Subcutaneous abdominal adipose tissue (tissue), 5 donors: ENCODE data around the gene PCDH1.
"Not testable (repeated sequence)": the region's sequence is repeated elsewhere in the genome, so short reads cannot be mapped to it uniquely, and the experiment has no call there.

ENCODE experiments used
- H3K27ac ChIP-seq: one replicate; pipeline ENCODE4 v1.7.0; 2013; ENCODE audit warnings: low read depth, mild to moderate bottlenecking, inconsistent platforms, low read length, moderate library complexity
- H3K27me3 ChIP-seq, 5 donors: one replicate each; pipeline ENCODE4 v1.7.0; 2013; ENCODE audit warnings: low read length in 5 of 5, inconsistent platforms in 1 of 5; ENCODE audit not compliant: control insufficient read depth in 5 of 5, insufficient read depth in 4 of 5
- H3K36me3 ChIP-seq, 5 donors: one replicate each; pipeline ENCODE4 v1.7.0; 2013; ENCODE audit warnings: low read length in 5 of 5; ENCODE audit not compliant: control insufficient read depth in 5 of 5, insufficient read depth in 5 of 5
- H3K4me1 ChIP-seq, 5 donors: one replicate each; pipeline ENCODE4 v1.7.0; 2013; ENCODE audit warnings: low read length in 5 of 5, mild to moderate bottlenecking in 3 of 5, moderate library complexity in 1 of 5; ENCODE audit not compliant: control insufficient read depth in 5 of 5, insufficient read depth in 5 of 5
- H3K4me3 ChIP-seq, 5 donors: one replicate each; pipeline ENCODE4 v1.7.0; 2013; ENCODE audit warnings: low read length in 5 of 5, low read depth in 1 of 5
- H3K9ac ChIP-seq, 5 donors: one replicate each; pipeline ENCODE4 v1.7.0; 2013; ENCODE audit warnings: low read length in 5 of 5, mild to moderate bottlenecking in 4 of 5, moderate library complexity in 3 of 5
- H3K9me3 ChIP-seq, 5 donors: one replicate each; pipeline ENCODE4 v1.7.0; 2013; ENCODE audit warnings: low read length in 5 of 5; ENCODE audit not compliant: control insufficient read depth in 5 of 5
- donor health status: healthy.
- donor health status: healthy.
- donor health status: healthy.
- donor health status: healthy.
- donor health status: healthy.

The PCDH1 gene

DNA sequence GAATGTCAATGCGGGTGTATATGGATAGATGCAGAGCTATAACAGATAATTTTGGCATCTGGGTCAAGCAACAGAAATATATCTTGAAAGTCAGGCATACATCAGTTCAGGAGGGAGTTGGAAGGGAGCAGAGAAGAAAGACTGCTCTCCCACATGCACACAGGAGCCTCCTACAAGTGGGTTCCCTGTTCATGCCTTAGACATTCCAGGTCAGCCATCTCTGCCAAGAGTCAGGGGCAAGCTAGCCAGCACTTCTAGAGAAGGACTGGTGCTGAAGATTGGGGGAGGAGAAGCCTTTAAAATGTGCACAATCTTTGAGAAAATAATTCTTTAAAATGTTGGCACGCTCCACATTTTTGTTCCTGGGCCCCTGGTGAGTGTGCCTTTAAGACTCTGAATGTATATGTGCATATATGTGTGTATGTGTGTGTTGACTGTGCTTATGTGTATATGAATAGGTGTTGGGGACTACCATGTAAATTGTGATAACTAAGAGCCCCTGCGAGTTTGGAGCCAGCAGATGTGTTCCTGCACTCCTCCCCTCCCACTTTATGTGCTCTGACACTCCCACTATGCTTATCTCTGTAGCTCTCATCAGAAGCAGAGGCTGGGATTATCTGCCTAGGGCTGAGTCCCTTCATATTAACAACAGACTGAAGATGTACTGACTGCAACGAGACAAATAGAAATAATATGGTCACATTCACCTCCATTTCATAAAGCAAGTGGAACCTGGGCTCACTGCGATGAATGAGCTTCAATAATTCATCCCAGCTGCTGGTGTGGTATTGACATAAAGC is 24.0 kb upstream of the PCDH1 start:
- Histone ChIP-seq H3K9ac (no peak overlapping the region), H3K4me3 (no peak overlapping the region), H3K27ac (no peak overlapping the region), H3K27me3 (peaks cover 0 to 2% (median 0%) of the 10 kb centered on the region in 5 donors), H3K4me1 (no peaks in the 10 kb centered on the region), H3K36me3 (no peaks in the 10 kb centered on the region), H3K9me3 (peaks cover 0 to 2% (median 0%) of the 10 kb centered on the region in 5 donors)

- no peaks in the 10 kb centered on the region for H3K4me1 ChIP-seq
- no peak overlapping the region for H3K27ac ChIP-seq
- no peaks in the 10 kb centered on the region for H3K36me3 ChIP-seq
- H3K4me3 ChIP-seq: no peak overlapping the region
- no peaks in the 10 kb centered on the region for H3K9me3 ChIP-seq
- H3K9ac ChIP-seq: no peak overlapping the region
- H3K27me3 ChIP-seq: no peaks in the 10 kb centered on the region
Observed at GRCh38 chr5:141898448-141899049, 20.3 kb upstream of the PCDH1 start.

- Histone ChIP-seq H3K9ac (no peak overlapping the region), H3K9me3 (no peaks in the 10 kb centered on the region), H3K36me3 (no peaks in the 10 kb centered on the region), H3K27me3 (no peaks in the 10 kb centered on the region), H3K4me1 (no peaks in the 10 kb centered on the region), H3K27ac (no peak overlapping the region), H3K4me3 (no peak overlapping the region)
Observed at GRCh38 chr5:141897425-141897824, 19.2 kb upstream of the PCDH1 start.

GRCh38 chr5:141890429-141890828 is 12.2 kb upstream of the PCDH1 start:
- not testable (repeated sequence) for H3K27ac ChIP-seq, H3K9me3 ChIP-seq, H3K4me3 ChIP-seq, H3K27me3 ChIP-seq, H3K9ac ChIP-seq, H3K36me3 ChIP-seq, H3K4me1 ChIP-seq

GRCh38 chr5:141889282-141889871 is 11.2 kb upstream of the PCDH1 start:
- Histone ChIP-seq H3K27ac (no peak overlapping the region), H3K9ac (no peak overlapping the region), H3K36me3 (no peaks in the 10 kb centered on the region), H3K4me3 (no peak overlapping the region), H3K4me1 (peaks cover 0 to 3% (median 0%) of the 10 kb centered on the region in 5 donors), H3K9me3 (no peaks in the 10 kb centered on the region), H3K27me3 (peaks cover 0 to 8% (median 5%) of the 10 kb centered on the region in 5 donors)

GRCh38 chr5:141883892-141884318 is 5.7 kb upstream of the PCDH1 start:
- Histone ChIP-seq H3K4me1 (peaks cover 4 to 36% (median 7%) of the 10 kb centered on the region in 5 donors), H3K27me3 (peaks cover 19 to 41% (median 37%) of the 10 kb centered on the region in 5 donors), H3K9me3 (no peaks in the 10 kb centered on the region), H3K27ac (no peak overlapping the region), H3K9ac (no peak overlapping the region), H3K36me3 (no peaks in the 10 kb centered on the region), H3K4me3 (no peak overlapping the region)

GRCh38 chr5:141883184-141883891 is 5.1 kb upstream of the PCDH1 start:
- Histone ChIP-seq H3K27ac (no peak overlapping the region), H3K27me3 (peaks cover 19 to 41% (median 37%) of the 10 kb centered on the region in 5 donors), H3K4me1 (peaks cover 5 to 41% (median 12%) of the 10 kb centered on the region in 5 donors), H3K4me3 (no peak overlapping the region), H3K36me3 (no peaks in the 10 kb centered on the region), H3K9me3 (no peaks in the 10 kb centered on the region), H3K9ac (no peak overlapping the region)

GRCh38 chr5:141882594-141883183 is 4.5 kb upstream of the PCDH1 start:
- H3K27ac ChIP-seq: no peak overlapping the region
- H3K4me3 ChIP-seq: no peak overlapping the region
- H3K9ac ChIP-seq: no peak overlapping the region
- H3K36me3 ChIP-seq: no peaks in the 10 kb centered on the region
- peaks cover 5 to 44% (median 15%) of the 10 kb centered on the region in 5 donors for H3K4me1 ChIP-seq
- no peaks in the 10 kb centered on the region for H3K9me3 ChIP-seq
- H3K27me3 ChIP-seq: peaks cover 20 to 41% (median 38%) of the 10 kb centered on the region in 5 donors

GRCh38 chr5:141881886-141882285 is 3.7 kb upstream of the PCDH1 start:
- Histone ChIP-seq H3K4me1 (peaks cover 5 to 52% (median 22%) of the 10 kb centered on the region in 5 donors), H3K9ac (no peak overlapping the region), H3K4me3 (no peak overlapping the region), H3K9me3 (no peaks in the 10 kb centered on the region), H3K27me3 (peaks cover 28 to 49% (median 46%) of the 10 kb centered on the region in 5 donors), H3K27ac (no peak overlapping the region), H3K36me3 (no peaks in the 10 kb centered on the region)
